K562 (cell line): ENCODE data around the gene ACSL3. TPM values are rescaled to one million over a fixed set of nuclear protein-coding genes. Genes with fewer than 3 reads are reported as not detected.

Experiments used
- ATAC-seq: fragments of 200-7000 bp; cut with Tn5 transposase; 3 replicates; pipeline ENCODE4 v1.9.1; 2020; ENCODE audit warnings: moderate library complexity
- BruUV-seq: library from RNA; stranded (reverse); fragments of 400-500 nt; replicated peaks from 2 replicates; lab custom pipeline; 2021; lab: Mats Ljungman, UMichigan
- CTCF ChIA-PET: fragments of 300-600 bp; formaldehyde crosslinking; extraction: SDS; loops from one replicate; lab custom pipeline; 2021; ENCODE audit warnings: low intra/inter-chr PET ratio; lab: Yijun Ruan, JAX
- POLR2A ChIA-PET: fragments of 300-600, 350-650 bp; sonication (Branson Sonifier 250); formaldehyde crosslinking; extraction: SDS; loops from one replicate; lab custom pipeline; 2021; ENCODE audit warnings: antibody characterized with exemption, inconsistent platforms; lab: Yijun Ruan, JAX
- DNase-seq, 4 experiments: peaks; one replicate each; pipeline versions ENCODE4 v3.0.0 to v3.0.0-alpha.2; 2011 to 2018; ENCODE audit warnings: low spot score in 3 of 4, mixed read lengths in 3 of 4; ENCODE audit errors: extremely low read depth in 1 of 4
- FAIRE-seq: peaks from 2 replicates; lab custom pipeline; 2011; peaks lifted over from hg19 to GRCh38; lab: Jason Lieb, UNC
- H2AFZ ChIP-seq: 2 replicates; pipeline ENCODE4 v1.6.0; 2011; ENCODE audit warnings: low read depth, low read length, control low read depth, inconsistent platforms
- H3K27ac ChIP-seq: fragments of 200-600 bp; 3 replicates; pipeline ENCODE4 v1.8.0; 2011; ENCODE audit warnings: low read depth, mild to moderate bottlenecking, control low read depth, inconsistent platforms, low read length, moderate library complexity, mixed read lengths; ENCODE audit errors: extremely low read depth
- H3K27me3 ChIP-seq, 2 experiments: fragments of 300-600 bp in 1 of 2; 2 replicates in 1 of 2; 3 replicates in 1 of 2; pipeline versions ENCODE4 v1.6.0 to v1.8.0; 2011; ENCODE audit warnings: inconsistent platforms in 2 of 2, low read length in 2 of 2, mild to moderate bottlenecking in 1 of 2, mixed read lengths in 1 of 2, moderate library complexity in 1 of 2; ENCODE audit not compliant: control insufficient read depth in 2 of 2, insufficient read depth in 2 of 2
- H3K36me3 ChIP-seq: fragments of 300-600 bp; 3 replicates; pipeline ENCODE4 v1.8.0; 2011; ENCODE audit warnings: mild to moderate bottlenecking, low read length, inconsistent platforms; ENCODE audit not compliant: control insufficient read depth, insufficient read depth
- H3K4me1 ChIP-seq, 2 experiments: fragments of 200-600 bp in 1 of 2; replicated peaks in 1 of 2; 2 replicates in 1 of 2; 3 replicates in 1 of 2; pipeline versions ENCODE4 v1.5.1 to v1.8.0; 2011; ENCODE audit warnings: inconsistent platforms in 2 of 2, low read length in 2 of 2, mild to moderate bottlenecking in 1 of 2, mixed read lengths in 1 of 2, moderate library complexity in 1 of 2; ENCODE audit not compliant: control insufficient read depth in 2 of 2, insufficient read depth in 2 of 2
- H3K4me2 ChIP-seq: 2 replicates; pipeline ENCODE4 v1.6.1; 2011; ENCODE audit warnings: low read length, control low read depth, inconsistent platforms, mixed read lengths; ENCODE audit not compliant: insufficient read depth
- H3K4me3 ChIP-seq: fragments of 200-600 bp; sonication (generic), shearing (Covaris generic); 2 replicates; pipeline ENCODE4 v1.5.1; 2016; ENCODE audit warnings: control low read depth, inconsistent platforms
- H3K79me2 ChIP-seq: fragments of 200-600 bp; 3 replicates; pipeline ENCODE4 v1.8.0; 2011; ENCODE audit warnings: low read length, inconsistent platforms; ENCODE audit not compliant: control insufficient read depth, insufficient read depth
- H3K9ac ChIP-seq, 2 experiments: 2 replicates each; pipeline versions ENCODE4 v1.6.0 to v1.6.1; 2011; ENCODE audit warnings: low read depth in 2 of 2, low read length in 2 of 2, control low read depth in 1 of 2, inconsistent platforms in 1 of 2, mild to moderate bottlenecking in 1 of 2, mixed read lengths in 1 of 2; ENCODE audit not compliant: insufficient read depth in 1 of 2
- H3K9me1 ChIP-seq: one replicate; pipeline ENCODE4 v1.6.0; 2011; ENCODE audit warnings: inconsistent platforms, mild to moderate bottlenecking, low read length, moderate library complexity; ENCODE audit not compliant: control insufficient read depth, insufficient read depth
- H3K9me3 ChIP-seq: replicated peaks from 2 replicates; pipeline ENCODE4 v1.5.1; 2011; ENCODE audit warnings: low read depth, low read length, inconsistent platforms; ENCODE audit not compliant: control insufficient read depth, insufficient read depth
- H4K20me1 ChIP-seq: replicated peaks from 2 replicates; pipeline ENCODE4 v1.6.1; 2011; ENCODE audit warnings: low read length, inconsistent platforms, mixed read lengths; ENCODE audit not compliant: control insufficient read depth, insufficient read depth
- CREB1 ChIP-seq, 2 experiments: sonication (generic) in 1 of 2; formaldehyde crosslinking in 1 of 2; IDR thresholded peaks; 2 replicates each; pipeline versions ENCODE4 v1.6.1 to v1.8.0; 2012 to 2022; ENCODE audit warnings: inconsistent platforms in 1 of 2, mild to moderate bottlenecking in 1 of 2, missing genetic modification reagents in 1 of 2, moderate library complexity in 1 of 2
- DIDO1 ChIP-seq: fragments of 450-650 bp; IDR thresholded peaks from 2 replicates; pipeline ENCODE4 v1.6.1; 2016; ENCODE audit warnings: low read depth, missing biosample characterization, missing genetic modification characterization
- ESRRA ChIP-seq: fragments of 450-650 bp; IDR thresholded peaks from 2 replicates; pipeline ENCODE4 v1.6.1; 2014; ENCODE audit warnings: low read depth, mild to moderate bottlenecking, moderate library complexity, borderline replicate concordance
- GTF2F1 ChIP-seq: IDR thresholded peaks from 2 replicates; pipeline ENCODE4 v1.6.1; 2011; ENCODE audit warnings: low read depth, low read length, improper control_type of control experiment
- KDM5B ChIP-seq: fragments of 200-600 bp; sonication (generic); IDR thresholded peaks from 2 replicates; pipeline ENCODE4 v1.6.1; 2012; ENCODE audit warnings: low read depth, mild to moderate bottlenecking, moderate library complexity, low read length, control low read depth, inconsistent platforms; ENCODE audit not compliant: insufficient replicate concordance
- MAFK ChIP-seq: IDR thresholded peaks from 2 replicates; pipeline ENCODE4 v1.6.1; 2011; ENCODE audit warnings: low read length, improper control_type of control experiment
- MCM2 ChIP-seq: fragments of 450-650 bp; IDR thresholded peaks from 2 replicates; pipeline ENCODE4 v1.6.1; 2017; ENCODE audit warnings: low read depth, mild to moderate bottlenecking
- MYBL2 ChIP-seq, 2 experiments: fragments of 450-650 bp in 1 of 2; sonication (generic) in 1 of 2; formaldehyde crosslinking in 1 of 2; IDR thresholded peaks; 2 replicates each; pipeline versions ENCODE4 v1.6.1 to v1.8.1; 2017 to 2022; ENCODE audit warnings: borderline replicate concordance in 1 of 2, inconsistent platforms in 1 of 2, low read depth in 1 of 2, mild to moderate bottlenecking in 1 of 2, missing genetic modification reagents in 1 of 2, moderate library complexity in 1 of 2
- NR1H2 ChIP-seq: sonication (generic); formaldehyde crosslinking; IDR thresholded peaks from 2 replicates; pipeline ENCODE4 v1.4.0; 2020; ENCODE audit warnings: mild to moderate bottlenecking, missing genetic modification reagents
- RBM34 ChIP-seq: fragments of 200-400 bp; formaldehyde crosslinking; IDR thresholded peaks from 2 replicates; pipeline ENCODE4 v1.6.1; 2018; ENCODE audit warnings: low read length, borderline replicate concordance; ENCODE audit not compliant: insufficient read depth
- ZNF407 ChIP-seq: fragments of 450-650 bp; IDR thresholded peaks from 2 replicates; pipeline ENCODE4 v1.6.1; 2016; ENCODE audit warnings: low read depth
- WGBS: fragments of 100-300 bp; shearing (Covaris generic); methylation state at CpG from one replicate; pipeline ENCODE4 v1.1.6; 2016; ENCODE audit warnings: low coverage, mixed read lengths; ENCODE audit not compliant: insufficient coverage; ENCODE audit errors: missing lambda C conversion rate; 5-methylcytosine and 5-hydroxymethylcytosine counted together
- in situ Hi-C: fragments of 300-500 bp; cut with MboI; formaldehyde crosslinking; loops from 4 replicates; pipeline ENCODE4 v1.15.0; 2018; ENCODE audit warnings: inconsistent platforms, mixed read lengths
- intact Hi-C: fragments of 100-400 bp; cut with micrococcal nuclease; formaldehyde crosslinking; loops from 2 replicates; pipeline ENCODE4 v1.14.2; 2022
- polyA plus RNA-seq, 8 experiments: library from polyadenylated mRNA; depleted of rRNA in 4 of 8; stranded (reverse) in 5 of 8; unstranded in 3 of 8; fragments of >200 nt; fragmentation: Nextera tagmentation in 2 of 8; fragmentation: Illumina TruSeq in 1 of 8; extraction: Ambion mirVana in 2 of 8; extraction: Trizol in 1 of 8; gene quantifications; 2 replicates each; pipeline versions ENCODE4 v1.2.1 to v1.2.3, GENCODE V29; 2011 to 2014; ENCODE audit warnings: inconsistent platforms in 1 of 8, missing spikeins in 1 of 8
- total RNA-seq, 7 experiments: library from RNA; depleted of rRNA in 6 of 7; stranded (reverse); fragments of >200 nt in 6 of 7; fragmentation: Illumina TruSeq in 2 of 7; extraction: Trizol in 2 of 7; gene quantifications; 2 replicates each; pipeline versions ENCODE4 v1.2.1 to v1.2.3, GENCODE V29; 2011 to 2021; ENCODE audit warnings: low replicate concordance in 1 of 7
- TF ChIP-seq, protein P1 (sequence below): fragments of 250-450 bp; sonication (Bioruptor Pico); IDR thresholded peaks from 2 replicates; pipeline ENCODE4 v1.5.0; 2021

Gene ACSL3
- total and polyA plus RNA-seq, 9 of the 15 experiments (the other 6 are each of a cell fraction or from before 2014, with no cell fraction given): 21.3 to 123 (median 85.2) TPM

- no peak overlapping the region for H3K9ac ChIP-seq
- peaks cover 15% of the 10 kb centered on the region; the same call in 1 of the 2 replicates for H4K20me1 ChIP-seq
- TF ChIP-seq DIDO1 (no peak), MCM2 (no peak), ESRRA (no peak), ZNF407 (no peak), CREB1 (IDR thresholded peaks at IDR 0.05) (no peak), CREB1 (CRISPR knock-in tag; IDR thresholded peaks at IDR 0.05) (no peak), MYBL2 (IDR thresholded peaks at IDR 0.05; ENCODE audit: low read depth) (no peak), MYBL2 (CRISPR knock-in tag; IDR thresholded peaks at IDR 0.05; ENCODE audit: borderline replicate concordance) (no peak), NR1H2 (CRISPR knock-in tag) (no peak), RBM34 (no peak), GTF2F1 (no peak), KDM5B (no peak), MAFK (no peak)
- TF ChIP-seq, protein P1, sequence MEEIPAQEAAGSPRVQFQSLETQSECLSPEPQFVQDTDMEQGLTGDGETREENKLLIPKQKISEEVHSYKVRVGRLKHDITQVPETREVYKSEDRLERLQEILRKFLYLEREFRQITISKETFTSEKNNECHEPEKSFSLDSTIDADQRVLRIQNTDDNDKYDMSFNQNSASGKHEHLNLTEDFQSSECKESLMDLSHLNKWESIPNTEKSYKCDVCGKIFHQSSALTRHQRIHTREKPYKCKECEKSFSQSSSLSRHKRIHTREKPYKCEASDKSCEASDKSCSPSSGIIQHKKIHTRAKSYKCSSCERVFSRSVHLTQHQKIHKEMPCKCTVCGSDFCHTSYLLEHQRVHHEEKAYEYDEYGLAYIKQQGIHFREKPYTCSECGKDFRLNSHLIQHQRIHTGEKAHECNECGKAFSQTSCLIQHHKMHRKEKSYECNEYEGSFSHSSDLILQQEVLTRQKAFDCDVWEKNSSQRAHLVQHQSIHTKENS (CRISPR knock-in tag): no peak
Measured at GRCh38 chr2:222900354-222900753, 39.5 kb downstream of the ACSL3 start.

More at GRCh38 chr2:222900354-222900753, 39.5 kb downstream of the ACSL3 start:
- 73% methylated on average over 2 of the region's 2 CpGs for WGBS
- Histone ChIP-seq H3K27ac (0 out of 3 replicates have a peak overlapping the region, but pooled peaks have one; percentile 13), H3K4me3 (no peak overlapping the region), H3K27me3 (no peaks in the 10 kb centered on the region), H3K4me1 (no peaks in the 10 kb centered on the region), H3K9me3 (no peaks in the 10 kb centered on the region), H3K79me2 (peaks cover 70% of the 10 kb centered on the region), H2AFZ (no peak overlapping the region), H3K36me3 (peaks cover 27% of the 10 kb centered on the region; the same call in 2 of the 3 replicates), H3K4me2 (no peak overlapping the region), H3K9me1 (no peaks in the 10 kb centered on the region)
- intact Hi-C loops: loop anchor here (5.0 kb wide), 2 partner anchors 38 to 103 kb away; partner anchors contain the start of gene ACSL3
- ChIA-PET CTCF (no interaction called here), POLR2A (no interaction called here)
- no TSS peak for BruUV-seq
- DNase-seq (no peak), FAIRE-seq (no peak), ATAC-seq (no peak; the same call in 2 of the 3 replicates)
- in situ Hi-C loops: no loop called here
